GM23338 (cell line): ENCODE data around the gene FCHSD2. TPM values are rescaled to one million over a fixed set of nuclear protein-coding genes. Genes with fewer than 3 reads are reported as not detected.

Source experiments
- ATAC-seq: fragments of 200-7000 bp; cut with Tn5 transposase; 3 replicates; pipeline ENCODE4 v1.9.1; 2020
- DNase-seq: peaks from one replicate; pipeline ENCODE4 v3.0.0-alpha.2; 2015; ENCODE audit warnings: low spot score
- H2AFZ ChIP-seq: fragments of 200-600 bp; sonication (generic); 2 replicates; pipeline ENCODE4 v1.8.0; 2016; ENCODE audit warnings: antibody characterized with exemption, mild to moderate bottlenecking, moderate library complexity
- H3F3A ChIP-seq: fragments of 200-600 bp; sonication (generic); replicated peaks from 2 replicates; pipeline ENCODE4 v1.8.0; 2017; ENCODE audit warnings: antibody characterized with exemption, mixed run types, low read depth
- H3K27ac ChIP-seq: fragments of 200-600 bp; sonication (generic); 2 replicates; pipeline ENCODE4 v1.6.1; 2016; ENCODE audit warnings: low read depth
- H3K27me3 ChIP-seq: fragments of 200-600 bp; sonication (generic); 2 replicates; pipeline ENCODE4 v1.8.0; 2016; ENCODE audit warnings: mild to moderate bottlenecking, mixed run types, moderate library complexity; ENCODE audit not compliant: insufficient read depth
- H3K36me3 ChIP-seq: fragments of 200-600 bp; sonication (generic); 2 replicates; pipeline ENCODE4 v1.8.0; 2016; ENCODE audit warnings: mild to moderate bottlenecking; ENCODE audit not compliant: insufficient read depth
- H3K4me1 ChIP-seq: fragments of 200-600 bp; sonication (generic); 2 replicates; pipeline ENCODE4 v1.8.0; 2016; ENCODE audit warnings: mild to moderate bottlenecking, moderate library complexity; ENCODE audit not compliant: insufficient read depth
- H3K4me2 ChIP-seq: fragments of 200-600 bp; sonication (generic); 2 replicates; pipeline ENCODE4 v1.7.1; 2017; ENCODE audit warnings: mixed run types
- H3K4me3 ChIP-seq: fragments of 200-600 bp; sonication (generic); 2 replicates; pipeline ENCODE4 v1.6.1; 2016; ENCODE audit warnings: mixed run types
- H3K79me2 ChIP-seq: fragments of 200-600 bp; sonication (generic); replicated peaks from 2 replicates; pipeline ENCODE4 v1.8.0; 2017; ENCODE audit warnings: mild to moderate bottlenecking; ENCODE audit not compliant: insufficient read depth
- H3K9me2 ChIP-seq: fragments of 200-600 bp; sonication (generic); 2 replicates; pipeline ENCODE4 v1.8.0; 2017; ENCODE audit not compliant: insufficient read depth
- H4K20me1 ChIP-seq: fragments of 200-600 bp; sonication (generic); replicated peaks from 2 replicates; pipeline ENCODE4 v1.8.0; 2017; ENCODE audit warnings: mild to moderate bottlenecking; ENCODE audit not compliant: insufficient read depth
- H3K27ac Mint-ChIP-seq: 2 replicates; pipeline ENCODE4 v1.8.0; 2020; ENCODE audit warnings: inconsistent platforms, mild to moderate bottlenecking, moderate library complexity, mixed read lengths
- H3K27me3 Mint-ChIP-seq: 3 replicates; pipeline ENCODE4 v1.8.0; 2022; ENCODE audit warnings: low read depth, mild to moderate bottlenecking, moderate library complexity, mixed read lengths, inconsistent platforms; ENCODE audit not compliant: insufficient read depth, poor library complexity
- H3K36me3 Mint-ChIP-seq: 3 replicates; pipeline ENCODE4 v1.8.0; 2021; ENCODE audit warnings: low read depth, mild to moderate bottlenecking, inconsistent platforms, moderate library complexity, mixed read lengths
- H3K4me1 Mint-ChIP-seq: 3 replicates; pipeline ENCODE4 v1.8.0; 2020; ENCODE audit warnings: mild to moderate bottlenecking, inconsistent platforms, mixed read lengths
- H3K4me3 Mint-ChIP-seq: 3 replicates; pipeline ENCODE4 v1.8.0; 2021; ENCODE audit warnings: moderate library complexity, mild to moderate bottlenecking, inconsistent platforms, mixed read lengths
- H3K9me3 Mint-ChIP-seq: 3 replicates; pipeline ENCODE4 v1.8.0; 2020; ENCODE audit warnings: moderate library complexity, mild to moderate bottlenecking, inconsistent platforms, mixed read lengths
- CREB1 ChIP-seq: fragments of 250-450 bp; sonication (Bioruptor Pico); IDR thresholded peaks from 2 replicates; pipeline ENCODE4 v1.5.0; 2020; ENCODE audit warnings: low read depth, mild to moderate bottlenecking, moderate library complexity
- ETS1 ChIP-seq: IDR thresholded peaks from 2 replicates; pipeline ENCODE4 v1.6.1; 2016; ENCODE audit warnings: antibody characterized with exemption
- EZH2 ChIP-seq: fragments of 200-600 bp; sonication (generic); IDR thresholded peaks from one replicate; pipeline ENCODE4 v1.8.0; 2017; ENCODE audit warnings: antibody characterized with exemption, mild to moderate bottlenecking, low read depth; ENCODE audit not compliant: unreplicated experiment
- EZH2phosphoT487 ChIP-seq: fragments of 200-600 bp; sonication (generic); IDR thresholded peaks from one replicate; pipeline ENCODE4 v1.8.1; 2018; ENCODE audit warnings: antibody characterized with exemption; ENCODE audit not compliant: unreplicated experiment
- JUNB ChIP-seq: IDR thresholded peaks from one replicate; pipeline ENCODE4 v1.6.1; 2016; ENCODE audit warnings: antibody characterized with exemption; ENCODE audit not compliant: unreplicated experiment
- NANOG ChIP-seq: IDR thresholded peaks from 2 replicates; pipeline ENCODE4 v1.6.1; 2016; ENCODE audit warnings: antibody characterized with exemption, borderline replicate concordance
- POLR2AphosphoS5 ChIP-seq: IDR thresholded peaks from 2 replicates; pipeline ENCODE4 v1.6.1; 2016; ENCODE audit warnings: antibody characterized with exemption, low read depth
- REST ChIP-seq: IDR thresholded peaks from one replicate; pipeline ENCODE4 v1.6.1; 2018; ENCODE audit warnings: antibody characterized with exemption; ENCODE audit not compliant: unreplicated experiment
- STAT1 ChIP-seq: IDR thresholded peaks from one replicate; pipeline ENCODE4 v1.6.1; 2016; ENCODE audit warnings: antibody characterized with exemption; ENCODE audit not compliant: unreplicated experiment
- ZNF114 ChIP-seq: fragments of 250-450 bp; sonication (Bioruptor Pico); IDR thresholded peaks from 2 replicates; pipeline ENCODE4 v1.5.0; 2020; ENCODE audit warnings: mild to moderate bottlenecking, moderate library complexity
- ZNF462 ChIP-seq: fragments of 250-450 bp; sonication (Bioruptor Pico); IDR thresholded peaks from 2 replicates; pipeline ENCODE4 v1.5.0; 2020; ENCODE audit warnings: mild to moderate bottlenecking, moderate library complexity
- polyA plus RNA-seq: library from polyadenylated mRNA; unstranded; fragments of >200 nt; fragmentation: Nextera tagmentation; extraction: Ambion mirVana; gene quantifications from 2 replicates; pipeline ENCODE4 v1.2.1, GENCODE V29; 2016
- total RNA-seq: library from RNA; depleted of rRNA; stranded (reverse); fragments of >200 nt; shearing (Covaris generic); gene quantifications from 2 replicates; pipeline ENCODE4 v1.2.3, GENCODE V29; 2014

Gene FCHSD2
- total and polyA plus RNA-seq, 2 experiments from 2014 or later = 3.6 to 5.2 TPM

- TF ChIP-seq REST (no peak), NANOG (no peak), ZNF114 (CRISPR knock-in tag) (no peak)
Measured at GRCh38 chr11:73003088-73003487, 139.0 kb downstream of the FCHSD2 start (continued).

- Mint-ChIP-seq H3K9me3 (no peaks in the 10 kb centered on the region), H3K27ac (no peak overlapping the region), H3K4me3 (no peak overlapping the region), H3K36me3 (no peaks in the 10 kb centered on the region), H3K4me1 (0 out of 3 replicates have a peak, but pooled peaks cover 2% of the 10 kb centered on the region), H3K27me3 (no peaks in the 10 kb centered on the region)
- H3K4me1 ChIP-seq = no peaks in the 10 kb centered on the region
- H3K4me2 ChIP-seq = no peak overlapping the region
- no peaks in the 10 kb centered on the region for H3K79me2 ChIP-seq
- H3K36me3 ChIP-seq = no peaks in the 10 kb centered on the region
- H2AFZ ChIP-seq = no peak overlapping the region
- H4K20me1 ChIP-seq = 0 out of 2 replicates have a peak, but pooled peaks cover 4% of the 10 kb centered on the region
- no peak overlapping the region for H3K27ac ChIP-seq
- DNase-seq (no peak), ATAC-seq (peak; percentile 43; the same call in 1 of the 3 replicates)
- H3K9me2 ChIP-seq = no peaks in the 10 kb centered on the region
- no peaks in the 10 kb centered on the region for H3K27me3 ChIP-seq
- H3K4me3 ChIP-seq = no peak overlapping the region
- H3F3A ChIP-seq = no peaks in the 10 kb centered on the region
- no peak for TF ChIP-seq EZH2phosphoT487
- TF ChIP-seq STAT1 = no peak
- no peak for TF ChIP-seq ZNF462 (CRISPR knock-in tag)
- no peak for TF ChIP-seq CREB1
- no peak for TF ChIP-seq EZH2
- no peak for TF ChIP-seq ZNF114 (CRISPR knock-in tag)
- no peak for TF ChIP-seq NANOG
- TF ChIP-seq REST = no peak
- no peak for TF ChIP-seq POLR2AphosphoS5
- no peak for TF ChIP-seq ETS1
- no peak for TF ChIP-seq JUNB
Measured at GRCh38 chr11:73002214-73002613, 139.9 kb downstream of the FCHSD2 start.
